Neural cell (in vitro differentiated cells): ENCODE measurements around the gene CRYBB1.

Experiments
- CTCF ChIP-seq: fragments of 450-650 bp; IDR thresholded peaks from 2 replicates; pipeline ENCODE4 v1.5.1; 2014; ENCODE audit warnings: antibody characterized with exemption, mild to moderate bottlenecking, moderate library complexity; ENCODE audit not compliant: poor library complexity, severe bottlenecking
- EZH2 ChIP-seq: fragments of 200-600, 300-800 bp; shearing (Covaris generic), sonication (generic); IDR thresholded peaks from 2 replicates; pipeline ENCODE4 v1.6.1; 2014; ENCODE audit warnings: antibody characterized with exemption, low read length, borderline replicate concordance, mild to moderate bottlenecking; ENCODE audit not compliant: insufficient read depth, poor library complexity, severe bottlenecking
- POLR2AphosphoS5 ChIP-seq: IDR thresholded peaks from 2 replicates; pipeline ENCODE4 v1.6.1; 2012
- RAD21 ChIP-seq: fragments of 450-650 bp; conservative IDR thresholded peaks from 2 replicates; pipeline ENCODE4 v1.6.1; 2014; ENCODE audit warnings: antibody characterized with exemption, mild to moderate bottlenecking, moderate library complexity
- REST ChIP-seq: IDR thresholded peaks from 2 replicates; pipeline ENCODE4 v1.6.1; 2012; ENCODE audit warnings: borderline replicate concordance

- TF ChIP-seq CTCF (no peak), EZH2 (no peak), RAD21 (no peak), REST (no peak), POLR2AphosphoS5 (no peak)
Observed at GRCh38 chr22:26597480-26597879, 20.3 kb downstream of the CRYBB1 start.
